C4-2B (cell line): ENCODE measurements around the gene B4GALNT2.
"Not testable (repeated sequence)": the region's sequence is repeated elsewhere in the genome, so short reads cannot be mapped to it uniquely, and the experiment has no call there.

Experiments used
- ZFX ChIP-seq: fragments of 450-650 bp; IDR thresholded peaks from 2 replicates; pipeline ENCODE4 v1.6.1; 2017
- TF ChIP-seq, protein P1 (sequence below): fragments of 450-650 bp; conservative IDR thresholded peaks from 2 replicates; pipeline ENCODE4 v1.5.1; 2017; ENCODE audit warnings: mild to moderate bottlenecking

DNA sequence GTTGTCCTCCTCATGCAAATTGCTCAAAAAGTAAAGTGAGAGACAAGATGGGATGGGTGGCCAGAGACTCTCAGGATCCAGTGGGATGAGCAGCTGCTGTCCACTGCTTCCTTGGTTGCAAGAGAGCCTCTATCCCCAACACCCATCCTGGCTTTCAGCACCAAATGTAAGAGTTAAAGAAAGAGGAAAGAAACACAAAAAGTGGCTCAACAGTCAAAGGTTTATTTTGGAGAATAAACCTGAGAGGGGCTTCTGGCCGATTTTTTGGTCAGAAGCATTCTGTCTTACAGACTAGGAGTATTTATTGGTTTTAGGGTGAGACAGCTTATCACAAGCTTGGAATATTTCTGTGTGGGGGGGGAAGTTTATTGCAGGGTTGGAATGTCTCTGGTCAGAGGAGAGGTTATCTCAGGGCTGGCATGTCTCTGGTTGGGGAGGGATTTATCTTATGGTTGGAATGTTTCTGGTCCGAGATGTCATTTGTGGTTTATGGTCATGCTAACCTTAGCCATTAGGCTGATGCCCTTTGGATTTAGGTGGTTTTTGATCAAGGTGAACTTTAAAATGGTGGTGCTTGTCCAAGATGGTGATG lies 3.1 kb upstream of the B4GALNT2 start:
- TF ChIP-seq, protein P1, sequence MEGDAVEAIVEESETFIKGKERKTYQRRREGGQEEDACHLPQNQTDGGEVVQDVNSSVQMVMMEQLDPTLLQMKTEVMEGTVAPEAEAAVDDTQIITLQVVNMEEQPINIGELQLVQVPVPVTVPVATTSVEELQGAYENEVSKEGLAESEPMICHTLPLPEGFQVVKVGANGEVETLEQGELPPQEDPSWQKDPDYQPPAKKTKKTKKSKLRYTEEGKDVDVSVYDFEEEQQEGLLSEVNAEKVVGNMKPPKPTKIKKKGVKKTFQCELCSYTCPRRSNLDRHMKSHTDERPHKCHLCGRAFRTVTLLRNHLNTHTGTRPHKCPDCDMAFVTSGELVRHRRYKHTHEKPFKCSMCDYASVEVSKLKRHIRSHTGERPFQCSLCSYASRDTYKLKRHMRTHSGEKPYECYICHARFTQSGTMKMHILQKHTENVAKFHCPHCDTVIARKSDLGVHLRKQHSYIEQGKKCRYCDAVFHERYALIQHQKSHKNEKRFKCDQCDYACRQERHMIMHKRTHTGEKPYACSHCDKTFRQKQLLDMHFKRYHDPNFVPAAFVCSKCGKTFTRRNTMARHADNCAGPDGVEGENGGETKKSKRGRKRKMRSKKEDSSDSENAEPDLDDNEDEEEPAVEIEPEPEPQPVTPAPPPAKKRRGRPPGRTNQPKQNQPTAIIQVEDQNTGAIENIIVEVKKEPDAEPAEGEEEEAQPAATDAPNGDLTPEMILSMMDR, result not testable (repeated sequence)
- not testable (repeated sequence) for TF ChIP-seq ZFX
